Renal cortex interstitium (tissue), 11 donors: ENCODE results near the gene KLHL29. TPM values are rescaled to one million over a fixed set of nuclear protein-coding genes. Genes with fewer than 3 reads are reported as not detected.

Source experiments
- DNase-seq, 11 donors: peaks; one replicate each; pipeline ENCODE4 v3.0.0-alpha.2; 2013; ENCODE audit warnings: low read depth in 9 of 11, low spot score in 4 of 11; ENCODE audit errors: extremely low read depth in 1 of 11
- polyA plus RNA-seq, 3 donors: library from polyadenylated mRNA; unstranded; fragments of 120-200 nt; gene quantifications; one replicate each; pipeline ENCODE4 v1.2.1, GENCODE V29; 2013; ENCODE audit not compliant: insufficient read length in 3 of 3

Gene KLHL29
- polyA plus RNA-seq, 3 donors = 11.8 to 14.6 (median 12.2) TPM

GRCh38 chr2:23513245-23513871 lies 128.4 kb downstream of the KLHL29 start:
- DNase-seq = no peak

- no peak for DNase-seq
Observed at GRCh38 chr2:23513872-23514793, 129.2 kb downstream of the KLHL29 start.

GRCh38 chr2:23516520-23517256 lies 131.7 kb downstream of the KLHL29 start:
- no peak for DNase-seq

GRCh38 chr2:23518481-23519333 lies 133.7 kb downstream of the KLHL29 start:
- no peak for DNase-seq

GRCh38 chr2:23519334-23519651 lies 134.3 kb downstream of the KLHL29 start:
- DNase-seq = no peak

GRCh38 chr2:23520256-23520655 lies 135.3 kb downstream of the KLHL29 start:
- no peak for DNase-seq

GRCh38 chr2:23521060-23521459 lies 136.1 kb downstream of the KLHL29 start:
- no peak for DNase-seq

GRCh38 chr2:23522726-23523372 lies 137.9 kb downstream of the KLHL29 start:
- no peak for DNase-seq

- DNase-seq = no peak
Observed at GRCh38 chr2:23523373-23524260, 138.6 kb downstream of the KLHL29 start.

- DNase-seq = peak in 6 of 11 donors; percentile 49 to 68 (median 58)
Observed at GRCh38 chr2:23524261-23524706, 139.3 kb downstream of the KLHL29 start.

- no peak for DNase-seq
Observed at GRCh38 chr2:23525137-23525765, 140.3 kb downstream of the KLHL29 start.

- DNase-seq = no peak
Observed at GRCh38 chr2:23526114-23526513, 141.1 kb downstream of the KLHL29 start.

GRCh38 chr2:23526835-23527790 lies 142.1 kb downstream of the KLHL29 start:
- no peak for DNase-seq

- no peak for DNase-seq
Observed at GRCh38 chr2:23528171-23528570, 143.2 kb downstream of the KLHL29 start.

GRCh38 chr2:23528690-23529089 lies 143.7 kb downstream of the KLHL29 start:
- DNase-seq = no peak

GRCh38 chr2:23529659-23530058 lies 144.7 kb downstream of the KLHL29 start:
- no peak for DNase-seq
